ENCODE results near the gene MPG. TPM values are rescaled to one million over a fixed set of nuclear protein-coding genes. Genes with fewer than 3 reads are reported as not detected.

Gene MPG
- total RNA-seq, 2 experiments from 2014 or later: 58.1 to 119 TPM

GRCh38 chr16:85407-85782 is 7.4 kb downstream of the MPG start:
- no peaks in the 10 kb centered on the region for H4K20me1 ChIP-seq (ENCODE audit: insufficient read depth, low read length)
- CTCF ChIA-PET (ENCODE audit: unreplicated experiment): interaction anchor here (1.2 kb wide), 1 partner anchor 11 kb away, joined by 4 read pairs; no protein-coding TSS in a partner anchor
- no peaks in the 10 kb centered on the region for H3K79me2 ChIP-seq (ENCODE audit: insufficient read depth, low read depth, low read length)
- H3K4me2 ChIP-seq (ENCODE audit: low read length): peak overlapping the region; percentile 37
- H3K9me2 ChIP-seq (ENCODE audit: insufficient read depth, low read length): no peaks in the 10 kb centered on the region
- peaks cover 20% of the 10 kb centered on the region for H3K4me1 ChIP-seq (ENCODE audit: insufficient read depth, low read length, poor library complexity, severe bottlenecking)
- POLR2A ChIA-PET: no interaction called here
- H3K36me3 ChIP-seq (ENCODE audit: insufficient read depth, low read length): peaks cover 49% of the 10 kb centered on the region
- intact Hi-C loops (cut with micrococcal nuclease; ENCODE audit: unreplicated experiment): no loop called here
- no TSS peak for BruUV-seq (replicated peaks)
- no peak overlapping the region for H2AFZ ChIP-seq (ENCODE audit: low read length)
- peak overlapping the region; percentile 75 for H3K27ac ChIP-seq (ENCODE audit: low read depth, low read length, poor library complexity, severe bottlenecking)
- H3K9me3 ChIP-seq (ENCODE audit: low read length): no peaks in the 10 kb centered on the region
- no peak overlapping the region for H3K4me3 ChIP-seq (ENCODE audit: low read depth, low read length, poor library complexity, severe bottlenecking)
- no peak for DNase-seq (ENCODE audit: low spot score)
- TF ChIP-seq EZH2phosphoT487 (IDR thresholded peaks at IDR 0.05; ENCODE audit: borderline replicate concordance, low read depth, low read length) (no peak), CTCF (conservative IDR thresholded peaks at IDR 0.05; ENCODE audit: low read length) (no peak)

- H3K9me2 ChIP-seq (ENCODE audit: insufficient read depth, low read length): no peaks in the 10 kb centered on the region
- H3K27ac ChIP-seq (ENCODE audit: low read depth, low read length, poor library complexity, severe bottlenecking): peak overlapping the region; percentile 75
- no peak for DNase-seq (ENCODE audit: low spot score)
- H3K4me3 ChIP-seq (ENCODE audit: low read depth, low read length, poor library complexity, severe bottlenecking): no peak overlapping the region
- POLR2A ChIA-PET: no interaction called here
- no peaks in the 10 kb centered on the region for H4K20me1 ChIP-seq (ENCODE audit: insufficient read depth, low read length)
- TSS peak; percentile 87 for BruUV-seq (replicated peaks)
- H3K4me1 ChIP-seq (ENCODE audit: insufficient read depth, low read length, poor library complexity, severe bottlenecking): peaks cover 20% of the 10 kb centered on the region
- H3K36me3 ChIP-seq (ENCODE audit: insufficient read depth, low read length): peaks cover 52% of the 10 kb centered on the region
- CTCF ChIA-PET (ENCODE audit: unreplicated experiment): interaction anchor here (1.2 kb wide), 1 partner anchor 11 kb away, joined by 4 read pairs; no protein-coding TSS in a partner anchor
- no peaks in the 10 kb centered on the region for H3K79me2 ChIP-seq (ENCODE audit: insufficient read depth, low read depth, low read length)
- H3K4me2 ChIP-seq (ENCODE audit: low read length): no peak overlapping the region
- intact Hi-C loops (cut with micrococcal nuclease; ENCODE audit: unreplicated experiment): no loop called here
- H3K9me3 ChIP-seq (ENCODE audit: low read length): no peaks in the 10 kb centered on the region
- TF ChIP-seq CTCF (conservative IDR thresholded peaks at IDR 0.05; ENCODE audit: low read length): no peak
- TF ChIP-seq EZH2phosphoT487 (IDR thresholded peaks at IDR 0.05; ENCODE audit: borderline replicate concordance, low read depth, low read length): no peak
- no peak overlapping the region for H2AFZ ChIP-seq (ENCODE audit: low read length)
These were observed 7.8 kb downstream of the MPG start for GRCh38 chr16:85865-86264.

DNA sequence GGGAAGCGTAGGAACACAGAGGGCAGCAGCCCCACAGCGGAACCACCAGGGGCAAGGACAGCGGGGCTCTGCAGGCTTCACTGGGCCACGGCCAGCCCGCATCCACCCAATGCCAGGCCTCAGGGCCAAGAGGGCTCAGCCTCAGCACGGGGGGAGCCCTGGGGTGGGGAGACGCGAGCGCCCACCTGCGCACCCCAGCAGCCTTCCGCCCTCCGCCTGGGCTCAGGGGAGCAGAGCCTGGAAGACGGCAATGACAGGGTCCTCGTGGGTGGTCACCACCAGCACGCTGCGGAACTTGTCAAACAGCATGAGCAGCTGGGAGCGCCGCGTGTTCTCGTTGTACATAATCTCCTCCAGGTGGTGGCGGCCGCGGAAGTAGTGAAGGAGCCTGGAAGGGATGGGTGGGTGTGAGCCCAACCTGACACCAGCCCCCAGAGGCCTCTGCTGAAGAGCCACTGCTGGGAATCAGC is 8.5 kb downstream of the MPG start:
- Histone ChIP-seq H3K36me3 (ENCODE audit: insufficient read depth, low read length) (peaks cover 52% of the 10 kb centered on the region), H3K4me1 (ENCODE audit: insufficient read depth, low read length, poor library complexity, severe bottlenecking) (peaks cover 20% of the 10 kb centered on the region), H3K4me2 (ENCODE audit: low read length) (no peak overlapping the region), H3K4me3 (ENCODE audit: low read depth, low read length, poor library complexity, severe bottlenecking) (no peak overlapping the region), H4K20me1 (ENCODE audit: insufficient read depth, low read length) (no peaks in the 10 kb centered on the region), H3K9me3 (ENCODE audit: low read length) (no peaks in the 10 kb centered on the region), H3K79me2 (ENCODE audit: insufficient read depth, low read depth, low read length) (no peaks in the 10 kb centered on the region), H3K27ac (ENCODE audit: low read depth, low read length, poor library complexity, severe bottlenecking) (no peak overlapping the region), H3K9me2 (ENCODE audit: insufficient read depth, low read length) (no peaks in the 10 kb centered on the region), H2AFZ (ENCODE audit: low read length) (no peak overlapping the region)
- BruUV-seq (replicated peaks): no TSS peak
- intact Hi-C loops (cut with micrococcal nuclease; ENCODE audit: unreplicated experiment): no loop called here
- no peak for DNase-seq (ENCODE audit: low spot score)
- POLR2A ChIA-PET: no interaction called here
- CTCF ChIA-PET (ENCODE audit: unreplicated experiment): no interaction called here
- TF ChIP-seq EZH2phosphoT487 (IDR thresholded peaks at IDR 0.05; ENCODE audit: borderline replicate concordance, low read depth, low read length) (no peak), CTCF (conservative IDR thresholded peaks at IDR 0.05; ENCODE audit: low read length) (no peak)
